CD4-positive, alpha-beta memory T cell (primary cell): Measurements from ENCODE around the gene AGBL1. TPM values are rescaled to one million over a fixed set of nuclear protein-coding genes. Genes with fewer than 3 reads are reported as not detected.

Experiments used
- CTCF ChIA-PET: fragments of 350-600 bp; sonication (Branson Sonifier 250); formaldehyde crosslinking; loops from one replicate; lab custom pipeline; 2021; ENCODE audit warnings: inconsistent platforms; ENCODE audit not compliant: partially characterized antibody; lab: Charles Lee
- POLR2A ChIA-PET: fragments of 350-600 bp; sonication (Branson Sonifier 250); formaldehyde crosslinking; loops from one replicate; lab custom pipeline; 2021; ENCODE audit not compliant: partially characterized antibody; lab: Charles Lee
- DNase-seq, 5 donors: peaks; one replicate each; pipeline versions ENCODE4 v3.0.0 to v3.0.0-alpha.2; 2020 to 2022; ENCODE audit warnings: mixed read lengths in 1 of 5
- H3K27ac ChIP-seq: one replicate; pipeline ENCODE4 v1.7.0; 2013; ENCODE audit warnings: low read depth, low read length
- H3K27me3 ChIP-seq: 2 replicates; pipeline ENCODE4 v1.7.0; 2013; ENCODE audit warnings: mild to moderate bottlenecking, low read length, moderate library complexity; ENCODE audit not compliant: insufficient read depth
- H3K36me3 ChIP-seq: 2 replicates; pipeline ENCODE4 v1.7.0; 2013; ENCODE audit warnings: mild to moderate bottlenecking, low read length, moderate library complexity; ENCODE audit not compliant: insufficient read depth
- H3K4me1 ChIP-seq: 2 replicates; pipeline ENCODE4 v1.7.0; 2013; ENCODE audit warnings: mild to moderate bottlenecking, low read length, moderate library complexity; ENCODE audit not compliant: insufficient read depth
- H3K4me3 ChIP-seq, 2 donors: one replicate each; pipeline ENCODE4 v1.7.0; 2013; ENCODE audit warnings: low read length in 2 of 2, mild to moderate bottlenecking in 1 of 2
- H3K9me3 ChIP-seq, 2 donors: one replicate each; pipeline ENCODE4 v1.7.0; 2013; ENCODE audit warnings: low read length in 2 of 2, control low read depth in 1 of 2; ENCODE audit not compliant: control insufficient read depth in 1 of 2
- H3K27ac Mint-ChIP-seq, 7 donors: one replicate each; pipeline ENCODE4 v1.8.0; 2020 to 2021; ENCODE audit warnings: mixed read lengths in 7 of 7, mild to moderate bottlenecking in 6 of 7, inconsistent platforms in 3 of 7, moderate library complexity in 3 of 7
- H3K27me3 Mint-ChIP-seq, 2 donors: one replicate each; pipeline ENCODE4 v1.8.0; 2020 to 2021; ENCODE audit warnings: mixed read lengths in 2 of 2
- H3K36me3 Mint-ChIP-seq, 2 donors: one replicate each; pipeline ENCODE4 v1.8.0; 2020 to 2021; ENCODE audit warnings: mixed read lengths in 2 of 2, inconsistent platforms in 1 of 2, mild to moderate bottlenecking in 1 of 2
- H3K4me1 Mint-ChIP-seq, 4 donors: one replicate each; pipeline ENCODE4 v1.8.0; 2020 to 2021; ENCODE audit warnings: mixed read lengths in 4 of 4, mild to moderate bottlenecking in 1 of 4
- H3K4me3 Mint-ChIP-seq, 8 donors: one replicate each; pipeline ENCODE4 v1.8.0; 2020 to 2021; ENCODE audit warnings: mixed read lengths in 8 of 8, mild to moderate bottlenecking in 7 of 8, moderate library complexity in 6 of 8, inconsistent platforms in 3 of 8
- H3K9me3 Mint-ChIP-seq, 8 donors: one replicate each; pipeline ENCODE4 v1.8.0; 2020 to 2021; ENCODE audit warnings: mixed read lengths in 8 of 8, mild to moderate bottlenecking in 5 of 8, inconsistent platforms in 3 of 8, moderate library complexity in 1 of 8
- intact Hi-C: fragments of 100-400 bp; cut with micrococcal nuclease; formaldehyde crosslinking; loops from one replicate; pipeline ENCODE4 v1.15.1; 2023
- polyA plus RNA-seq, 2 donors: library from polyadenylated mRNA; unstranded; fragments of 300-500 nt; fragmentation: Illumina TruSeq; gene quantifications; one replicate each; pipeline ENCODE4 v1.2.3, GENCODE V29; 2021
- total RNA-seq, 2 experiments: library from RNA; stranded (reverse); gene quantifications; one replicate each; pipeline ENCODE4 v1.2.3, GENCODE V29; 2021

The AGBL1 gene
- total and polyA plus RNA-seq, 4 experiments from 2014 or later, result not detected

DNA sequence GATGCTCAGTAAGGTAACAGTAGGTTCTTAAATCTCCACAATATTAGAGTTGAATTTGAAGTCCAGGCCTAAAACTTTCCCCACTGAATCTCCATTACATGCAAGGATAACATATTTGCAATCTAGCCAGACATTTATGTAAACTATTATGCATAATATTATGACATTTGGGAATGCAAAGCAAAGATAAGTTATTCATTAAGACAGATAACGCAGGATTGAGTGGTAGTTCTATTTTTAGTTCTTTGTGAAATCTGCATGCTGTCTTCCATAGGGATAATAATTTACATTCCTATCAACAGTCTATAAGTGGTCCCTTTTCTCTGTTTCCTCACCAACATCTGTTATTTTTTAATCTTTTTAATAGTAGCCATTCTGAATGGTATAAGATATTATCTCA lies 333.5 kb downstream of the AGBL1 start:
- CTCF ChIA-PET, result no interaction called here
- H3K4me3 Mint-ChIP-seq, result no peak overlapping the region
- Histone ChIP-seq H3K36me3 (no peaks in the 10 kb centered on the region), H3K4me1 (no peaks in the 10 kb centered on the region), H3K27me3 (no peaks in the 10 kb centered on the region), H3K9me3 (no peaks in the 10 kb centered on the region), H3K4me3 (no peak overlapping the region), H3K27ac (no peak overlapping the region)
- POLR2A ChIA-PET, result no interaction called here
- intact Hi-C loops, result no loop called here
- H3K4me1 Mint-ChIP-seq, result no peaks in the 10 kb centered on the region
- no peaks in the 10 kb centered on the region for H3K36me3 Mint-ChIP-seq
- no peak overlapping the region for H3K27ac Mint-ChIP-seq
- peaks cover 0 to 4% (median 3%) of the 10 kb centered on the region in 8 donors for H3K9me3 Mint-ChIP-seq
- DNase-seq, result no peak
- H3K27me3 Mint-ChIP-seq, result peaks cover 4 to 6% of the 10 kb centered on the region in 2 donors

DNA sequence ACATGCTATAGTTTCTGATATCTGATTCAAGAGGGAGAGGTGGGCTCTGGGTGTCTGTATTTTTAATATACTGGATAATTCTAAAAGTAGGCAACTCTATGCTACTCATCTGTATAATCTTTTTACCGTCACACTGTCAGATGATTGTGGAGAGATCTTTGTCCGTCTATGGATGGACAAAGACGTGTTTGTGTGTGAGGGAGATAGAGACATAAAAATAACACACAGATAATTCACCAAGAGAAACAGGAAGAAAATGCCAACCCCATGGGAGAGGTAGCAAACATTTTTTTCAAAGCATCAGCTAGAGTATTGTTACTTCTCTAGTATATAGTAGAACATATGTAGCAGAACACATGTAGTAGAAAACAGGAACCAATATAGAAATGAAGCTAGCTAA lies 346.1 kb downstream of the AGBL1 start:
- Histone ChIP-seq H3K4me1 (no peaks in the 10 kb centered on the region), H3K27ac (no peak overlapping the region), H3K27me3 (no peaks in the 10 kb centered on the region), H3K9me3 (no peaks in the 10 kb centered on the region), H3K4me3 (no peak overlapping the region), H3K36me3 (no peaks in the 10 kb centered on the region)
- H3K9me3 Mint-ChIP-seq, result peaks cover 0 to 17% (median 7%) of the 10 kb centered on the region in 8 donors
- intact Hi-C loops, result no loop called here
- no peaks in the 10 kb centered on the region for H3K4me1 Mint-ChIP-seq
- no peaks in the 10 kb centered on the region for H3K27me3 Mint-ChIP-seq
- no peak for DNase-seq
- H3K27ac Mint-ChIP-seq, result no peak overlapping the region
- H3K36me3 Mint-ChIP-seq, result no peaks in the 10 kb centered on the region
- CTCF ChIA-PET, result no interaction called here
- POLR2A ChIA-PET, result no interaction called here
- H3K4me3 Mint-ChIP-seq, result no peak overlapping the region

DNA sequence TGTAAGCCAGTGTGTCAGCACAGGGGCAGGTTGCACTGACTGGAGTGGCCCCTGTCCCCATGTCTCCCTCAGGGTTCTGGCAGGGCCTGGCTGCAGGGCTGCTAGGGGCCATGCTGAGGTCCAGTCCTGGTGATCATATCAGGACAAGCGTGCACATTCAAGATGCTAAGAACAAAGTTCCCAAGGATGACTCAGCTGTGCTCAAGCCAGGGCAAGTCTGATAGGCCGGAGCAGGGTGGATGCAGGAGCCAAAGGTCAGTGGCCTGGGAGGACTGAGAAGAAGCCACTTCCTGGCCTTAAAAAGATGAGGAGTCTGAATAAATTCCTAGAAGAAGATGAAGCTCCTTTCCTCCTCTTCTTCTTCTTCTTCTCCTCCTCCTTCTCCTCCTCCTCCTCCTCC lies 353.2 kb downstream of the AGBL1 start:
- no peaks in the 10 kb centered on the region for H3K9me3 Mint-ChIP-seq
- Histone ChIP-seq H3K9me3 (no peaks in the 10 kb centered on the region), H3K4me1 (no peaks in the 10 kb centered on the region), H3K27ac (no peak overlapping the region), H3K4me3 (no peak overlapping the region), H3K27me3 (no peaks in the 10 kb centered on the region), H3K36me3 (no peaks in the 10 kb centered on the region)
- intact Hi-C loops, result no loop called here
- DNase-seq, result no peak
- CTCF ChIA-PET, result no interaction called here
- H3K27me3 Mint-ChIP-seq, result peaks cover 3 to 5% of the 10 kb centered on the region in 2 donors
- POLR2A ChIA-PET, result no interaction called here
- no peak overlapping the region for H3K4me3 Mint-ChIP-seq
- H3K27ac Mint-ChIP-seq, result no peak overlapping the region
- H3K4me1 Mint-ChIP-seq, result no peaks in the 10 kb centered on the region
- H3K36me3 Mint-ChIP-seq, result no peaks in the 10 kb centered on the region

DNA sequence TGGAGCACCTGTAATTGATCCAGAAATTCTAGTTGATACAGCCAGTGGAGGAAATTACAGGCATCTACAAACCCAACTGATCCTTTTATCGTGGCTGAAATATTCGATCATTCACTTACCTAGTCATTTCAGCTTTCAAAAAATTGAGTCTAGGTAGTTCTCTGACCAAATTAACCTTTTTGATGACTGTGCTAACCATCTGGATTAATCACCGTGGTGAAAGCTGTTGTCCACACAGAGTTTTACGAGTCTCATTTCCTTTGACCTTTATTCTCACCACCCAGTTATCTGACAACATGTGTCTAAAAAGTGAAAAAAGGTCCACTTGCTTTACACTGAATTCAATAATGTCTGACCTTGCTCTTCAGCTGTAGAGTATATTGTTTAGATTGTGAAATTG lies 354.3 kb downstream of the AGBL1 start:
- Mint-ChIP-seq H3K27ac (no peak overlapping the region), H3K27me3 (peaks cover 3 to 7% of the 10 kb centered on the region in 2 donors), H3K4me1 (no peaks in the 10 kb centered on the region), H3K4me3 (no peak overlapping the region), H3K9me3 (no peaks in the 10 kb centered on the region), H3K36me3 (no peaks in the 10 kb centered on the region)
- ChIA-PET CTCF (no interaction called here), POLR2A (no interaction called here)
- Histone ChIP-seq H3K4me3 (no peak overlapping the region), H3K9me3 (no peaks in the 10 kb centered on the region), H3K27ac (no peak overlapping the region), H3K27me3 (no peaks in the 10 kb centered on the region), H3K4me1 (no peaks in the 10 kb centered on the region), H3K36me3 (no peaks in the 10 kb centered on the region)
- intact Hi-C loops, result no loop called here
- DNase-seq, result no peak

DNA sequence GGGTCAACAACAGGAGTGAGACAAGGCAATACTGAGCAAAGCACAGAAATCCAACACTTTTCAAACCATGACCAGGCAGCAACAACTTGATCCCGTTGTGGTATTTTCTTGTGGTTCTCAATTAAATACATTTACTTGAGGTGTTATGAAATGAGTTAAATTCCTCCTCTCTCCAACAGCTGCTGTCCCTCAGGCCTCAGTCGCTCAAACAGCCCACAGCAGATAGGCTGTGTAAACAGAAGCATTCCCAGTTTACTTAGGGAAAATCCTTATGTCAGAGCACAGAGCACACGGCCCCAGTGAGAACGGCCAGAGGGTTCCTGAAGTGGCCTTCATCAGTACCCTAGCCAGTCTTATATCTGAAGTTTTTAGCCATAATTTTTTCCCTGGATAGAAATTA lies 359.9 kb downstream of the AGBL1 start:
- Mint-ChIP-seq H3K4me1 (no peaks in the 10 kb centered on the region), H3K36me3 (no peaks in the 10 kb centered on the region), H3K27ac (no peak overlapping the region), H3K27me3 (peaks cover 1 to 5% of the 10 kb centered on the region in 2 donors), H3K4me3 (no peak overlapping the region), H3K9me3 (peaks cover 0 to 3% (median 0%) of the 10 kb centered on the region in 8 donors)
- Histone ChIP-seq H3K36me3 (no peaks in the 10 kb centered on the region), H3K27me3 (no peaks in the 10 kb centered on the region), H3K27ac (no peak overlapping the region), H3K4me1 (no peaks in the 10 kb centered on the region), H3K4me3 (no peak overlapping the region), H3K9me3 (no peaks in the 10 kb centered on the region)
- POLR2A ChIA-PET, result no interaction called here
- no peak for DNase-seq
- intact Hi-C loops, result no loop called here
- CTCF ChIA-PET, result no interaction called here

DNA sequence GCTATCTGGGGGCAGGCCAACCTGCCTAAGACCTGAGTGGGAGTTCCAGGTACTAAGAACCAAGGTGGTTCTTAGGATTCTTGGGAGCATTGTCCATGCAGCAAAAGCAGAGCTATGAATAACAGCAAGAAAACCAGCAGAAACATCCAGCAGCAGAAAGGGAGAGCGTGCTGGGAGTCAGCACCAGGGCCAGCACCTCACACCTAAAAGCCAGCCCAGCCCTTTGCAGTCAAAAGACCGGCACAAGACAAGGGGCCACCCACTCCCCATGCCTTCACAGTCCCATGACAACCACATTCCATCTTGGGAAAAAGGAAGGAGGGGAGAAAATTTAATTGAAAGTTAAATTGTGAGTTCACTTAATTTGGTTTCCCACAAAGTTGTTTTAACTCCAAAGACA lies 364.9 kb downstream of the AGBL1 start:
- no peak for DNase-seq
- Mint-ChIP-seq H3K27ac (no peak overlapping the region), H3K9me3 (peaks cover 0 to 3% (median 0%) of the 10 kb centered on the region in 8 donors), H3K36me3 (no peaks in the 10 kb centered on the region), H3K4me3 (no peak overlapping the region), H3K27me3 (no peaks in the 10 kb centered on the region), H3K4me1 (no peaks in the 10 kb centered on the region)
- Histone ChIP-seq H3K36me3 (no peaks in the 10 kb centered on the region), H3K9me3 (no peaks in the 10 kb centered on the region), H3K4me3 (no peak overlapping the region), H3K27ac (no peak overlapping the region), H3K27me3 (no peaks in the 10 kb centered on the region), H3K4me1 (no peaks in the 10 kb centered on the region)
- ChIA-PET CTCF (no interaction called here), POLR2A (no interaction called here)
- intact Hi-C loops, result no loop called here

DNA sequence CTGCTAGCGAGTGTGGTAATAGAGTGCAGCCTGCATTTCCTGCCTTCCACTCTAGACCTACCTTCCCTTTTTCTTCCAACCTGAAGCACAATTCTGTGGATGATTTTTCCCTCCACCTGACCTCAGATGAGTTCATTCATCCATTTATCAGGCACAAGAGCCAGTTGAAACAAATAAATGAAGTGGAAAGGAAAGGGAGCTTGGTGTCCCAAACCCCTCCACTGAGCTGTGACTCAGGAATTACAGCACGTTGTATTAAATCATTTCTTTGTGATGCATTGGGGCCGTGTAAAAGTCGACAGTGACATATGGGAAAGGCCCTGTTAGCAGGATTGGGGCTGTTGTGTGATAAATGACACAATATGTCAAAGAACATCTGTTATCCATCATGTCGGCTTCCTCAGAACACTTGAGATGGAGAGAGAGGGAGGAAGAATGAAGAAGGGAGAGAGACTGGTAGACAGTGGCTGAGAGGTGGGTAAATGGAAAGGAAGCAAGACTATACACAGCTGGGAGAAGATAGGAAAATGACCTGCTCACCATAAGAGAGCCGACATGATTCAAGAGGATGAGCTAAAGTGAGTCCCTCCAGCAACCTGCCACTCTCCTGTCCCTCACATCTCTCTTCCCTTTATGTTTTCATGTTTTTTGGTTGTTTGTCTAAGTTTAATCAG lies 366.0 kb downstream of the AGBL1 start:
- intact Hi-C loops, result no loop called here
- no peaks in the 10 kb centered on the region for H3K27me3 ChIP-seq
- no peak overlapping the region for H3K27ac ChIP-seq
- Mint-ChIP-seq H3K36me3 (no peaks in the 10 kb centered on the region), H3K4me3 (no peak overlapping the region), H3K9me3 (peaks cover 0 to 3% (median 0%) of the 10 kb centered on the region in 8 donors), H3K4me1 (no peaks in the 10 kb centered on the region), H3K27ac (no peak overlapping the region), H3K27me3 (no peaks in the 10 kb centered on the region)
- H3K9me3 ChIP-seq, result no peaks in the 10 kb centered on the region
- ChIA-PET POLR2A (no interaction called here), CTCF (no interaction called here)
- no peaks in the 10 kb centered on the region for H3K4me1 ChIP-seq
- no peak for DNase-seq
- no peak overlapping the region for H3K4me3 ChIP-seq
- no peaks in the 10 kb centered on the region for H3K36me3 ChIP-seq

DNA sequence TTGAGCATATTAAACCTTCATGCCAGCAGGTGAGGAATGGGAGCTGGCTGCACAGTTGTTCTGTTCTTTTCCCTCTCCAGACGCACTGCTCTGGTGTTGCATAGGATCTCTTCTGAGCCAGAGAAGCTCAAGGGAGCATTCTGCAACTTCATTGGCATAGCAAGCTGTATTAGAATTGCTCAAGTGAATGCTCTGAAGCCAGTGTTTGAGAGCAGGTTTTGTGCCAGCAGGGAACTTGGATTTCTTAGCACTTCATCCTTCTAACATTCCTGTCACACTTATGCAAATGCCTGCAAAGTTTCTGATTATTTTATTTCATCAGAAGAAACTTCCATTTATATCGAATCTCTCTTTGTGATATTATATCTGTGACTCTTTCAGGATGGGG lies 366.6 kb downstream of the AGBL1 start:
- no peaks in the 10 kb centered on the region for H3K4me1 Mint-ChIP-seq
- DNase-seq, result no peak
- no peaks in the 10 kb centered on the region for H3K27me3 Mint-ChIP-seq
- ChIA-PET POLR2A (no interaction called here), CTCF (no interaction called here)
- peaks cover 0 to 3% (median 0%) of the 10 kb centered on the region in 8 donors for H3K9me3 Mint-ChIP-seq
- H3K36me3 ChIP-seq, result no peaks in the 10 kb centered on the region
- H3K27ac ChIP-seq, result no peak overlapping the region
- intact Hi-C loops, result no loop called here
- no peaks in the 10 kb centered on the region for H3K4me1 ChIP-seq
- no peaks in the 10 kb centered on the region for H3K9me3 ChIP-seq
- no peak overlapping the region for H3K4me3 Mint-ChIP-seq
- H3K27ac Mint-ChIP-seq, result no peak overlapping the region
- no peak overlapping the region for H3K4me3 ChIP-seq
- no peaks in the 10 kb centered on the region for H3K36me3 Mint-ChIP-seq
- H3K27me3 ChIP-seq, result no peaks in the 10 kb centered on the region
